ENCODE results near the gene GAS2L2.
A peak's percentile ranks its signal among the peaks of the same experiment; 100 is the strongest.

The GAS2L2 gene

DNA sequence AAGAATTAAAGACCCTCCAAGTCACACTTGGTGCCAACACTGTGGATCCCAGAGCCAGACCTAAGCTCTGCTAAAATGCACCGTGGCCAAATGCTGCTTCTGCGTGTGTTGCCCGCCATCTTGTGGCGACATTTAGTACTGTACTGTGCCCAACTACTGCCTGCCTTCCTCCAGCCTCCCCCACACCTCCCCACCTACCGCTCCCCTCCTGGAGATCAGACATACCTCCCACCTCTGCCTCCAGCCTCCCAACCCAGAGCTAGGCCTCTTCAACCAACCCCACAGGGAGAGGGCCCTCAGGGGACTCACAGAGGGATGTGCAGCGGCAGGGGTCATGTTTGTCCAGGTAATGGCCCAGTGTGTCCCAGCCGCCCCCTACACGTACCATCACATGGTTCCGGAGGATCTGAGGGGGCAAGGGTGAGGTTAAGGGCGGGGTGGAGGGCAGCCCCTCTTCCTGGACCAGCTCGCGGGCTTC lies 5.5 kb downstream of the GAS2L2 start:
- DNase-seq (ENCODE audit: low spot score) = peak; percentile 78

DNA sequence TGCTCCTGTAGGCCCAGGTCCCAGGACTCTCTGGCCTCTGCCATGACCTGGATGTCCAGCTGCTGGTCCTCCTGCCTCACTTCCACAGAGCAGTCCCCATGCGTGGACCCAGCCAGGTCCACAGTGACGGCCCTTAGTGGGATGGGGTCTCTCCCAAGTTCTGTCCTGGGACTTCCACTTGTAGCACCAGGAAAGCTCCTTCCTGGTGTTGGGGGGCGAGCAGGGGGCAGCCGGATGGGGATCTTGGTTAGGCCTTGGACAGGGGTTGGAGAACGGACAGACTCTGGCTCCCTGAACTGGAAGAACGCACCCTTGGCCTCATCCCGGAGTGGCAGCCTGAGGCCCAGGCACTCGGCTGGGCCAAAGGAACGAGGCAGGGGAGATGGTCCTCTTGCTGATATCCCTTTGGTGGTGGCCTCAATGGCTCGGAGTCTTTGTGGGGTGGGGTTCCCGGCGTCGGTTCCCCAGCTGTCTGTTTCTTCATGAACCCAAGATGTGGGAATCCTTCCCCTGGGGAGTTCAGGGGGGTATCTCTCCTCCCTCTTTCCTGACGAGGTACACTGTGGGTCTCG lies 7.2 kb downstream of the GAS2L2 start:
- DNase-seq (ENCODE audit: low spot score) = no peak

DNA sequence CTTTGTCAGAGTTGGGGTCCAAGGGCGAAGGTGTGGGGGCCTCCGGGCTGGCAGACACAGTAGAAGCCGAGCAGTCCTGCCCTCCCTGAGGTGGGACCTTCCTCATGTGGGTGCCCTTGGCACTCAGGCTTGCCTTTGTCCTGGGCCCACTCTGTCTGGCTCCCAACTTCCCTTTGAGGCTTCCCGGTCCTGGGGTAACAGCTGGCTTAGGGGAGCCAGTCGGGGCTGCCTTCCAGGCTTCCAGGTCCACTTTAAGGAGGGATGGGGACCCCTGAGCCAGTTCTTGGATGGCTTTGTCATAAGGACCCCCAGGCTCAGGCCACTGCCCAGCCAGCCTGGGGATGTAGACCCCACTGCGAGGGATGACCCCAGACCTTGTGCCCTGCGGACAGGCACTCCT lies 7.8 kb downstream of the GAS2L2 start:
- no peak for DNase-seq (ENCODE audit: low spot score)

DNA sequence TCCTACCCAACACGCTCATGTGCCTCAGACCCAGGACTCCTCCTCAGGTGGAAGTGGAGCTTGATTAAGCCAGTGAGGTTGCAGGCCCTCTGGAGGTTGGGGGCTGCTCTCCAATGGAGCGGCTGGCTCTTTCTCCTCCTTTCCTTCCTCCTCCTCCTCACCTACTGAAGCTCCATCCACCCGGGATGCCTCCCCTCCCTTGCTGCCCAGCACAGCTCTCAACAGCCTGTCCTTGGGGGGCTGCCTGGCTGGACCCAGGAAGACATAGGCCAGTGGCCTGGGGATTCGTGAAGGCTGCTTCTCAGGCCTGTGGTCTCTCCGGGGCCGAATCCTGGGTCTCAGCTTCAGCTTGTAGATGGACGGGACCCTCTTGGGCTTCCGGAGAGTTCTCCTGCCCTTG lies 8.2 kb downstream of the GAS2L2 start:
- DNase-seq (ENCODE audit: low spot score) = no peak

DNA sequence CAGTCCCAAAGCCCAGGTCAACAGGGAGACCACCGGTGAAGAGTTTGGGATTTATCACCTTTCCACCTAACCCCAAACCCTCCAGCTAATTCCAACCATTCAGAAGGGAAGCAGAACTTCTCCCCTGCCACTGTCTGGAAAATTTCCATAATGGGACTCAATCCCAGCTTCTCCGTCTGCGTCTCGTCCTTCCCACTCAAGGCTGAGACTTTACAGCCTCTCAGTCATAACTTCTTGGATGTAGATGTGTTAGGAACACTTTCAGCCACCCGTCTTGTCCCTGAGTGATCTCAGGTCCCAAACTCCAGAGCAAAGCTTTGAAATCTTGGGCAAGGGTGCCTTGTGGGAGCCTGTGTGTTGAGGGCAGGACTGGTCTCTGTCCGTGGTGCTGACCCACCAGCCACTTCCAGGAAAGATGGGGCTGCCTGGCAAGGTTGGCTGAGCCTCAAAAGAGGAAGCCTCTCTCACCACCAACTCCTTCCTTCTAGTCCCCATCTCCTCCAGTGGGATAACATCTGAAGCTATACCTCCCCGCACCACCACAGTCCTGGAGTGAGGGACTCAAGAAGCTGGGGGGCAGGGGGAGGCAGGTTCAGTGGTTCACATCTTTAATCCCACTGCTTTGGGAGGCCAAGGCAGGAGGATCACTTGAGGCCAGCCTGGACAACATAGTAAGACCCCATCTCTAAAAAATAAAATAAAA lies 9.3 kb downstream of the GAS2L2 start:
- DNase-seq (ENCODE audit: low spot score) = no peak

DNA sequence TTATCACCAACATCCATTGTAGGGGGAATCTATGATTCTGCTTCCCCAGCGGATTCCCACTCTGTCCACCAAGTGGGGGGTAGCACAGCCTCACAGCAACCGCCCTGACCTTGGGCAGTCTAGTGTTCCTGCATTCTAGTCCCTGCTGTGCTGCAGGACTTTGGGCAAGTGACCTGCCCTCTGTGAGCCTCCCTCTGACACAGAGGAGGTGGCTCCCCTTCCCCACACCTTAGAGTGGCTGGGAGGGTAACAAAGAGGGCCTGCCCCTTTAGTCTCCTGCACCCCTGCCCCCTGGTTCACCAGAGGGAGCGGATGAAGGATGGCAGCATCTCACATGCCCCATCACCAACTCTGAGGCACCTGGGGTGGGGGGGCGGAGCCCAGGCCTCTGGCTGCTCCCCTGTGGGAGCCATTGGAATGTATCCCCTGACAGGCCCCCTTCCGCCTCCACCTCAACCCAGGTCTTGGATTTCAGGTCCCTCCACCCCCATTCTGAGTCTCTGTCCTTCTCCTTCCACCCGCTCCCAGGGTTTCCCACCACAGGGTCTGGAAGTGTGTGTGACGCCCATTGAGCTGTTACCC lies 10.1 kb downstream of the GAS2L2 start:
- DNase-seq (ENCODE audit: low spot score) = no peak

DNA sequence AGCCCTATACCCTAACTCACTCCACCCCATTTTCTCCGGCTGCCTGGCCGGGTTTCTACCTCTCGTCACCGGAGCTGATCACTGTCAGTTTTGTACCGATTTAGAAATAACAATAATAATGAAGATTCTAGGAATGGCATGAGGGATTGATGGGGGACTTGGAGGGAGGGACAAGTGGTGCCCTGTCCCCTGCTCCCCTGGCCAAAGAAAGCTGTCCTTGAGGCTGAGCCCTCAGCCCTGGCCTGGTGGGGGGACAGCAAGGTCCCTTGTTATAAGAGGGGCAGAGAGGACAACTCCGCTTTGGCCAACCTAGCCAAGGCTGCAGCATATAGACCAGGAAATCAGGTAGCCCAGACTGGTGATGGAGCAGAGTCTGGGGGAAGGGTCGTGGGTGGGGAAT lies 10.5 kb downstream of the GAS2L2 start:
- no peak for DNase-seq (ENCODE audit: low spot score)

DNA sequence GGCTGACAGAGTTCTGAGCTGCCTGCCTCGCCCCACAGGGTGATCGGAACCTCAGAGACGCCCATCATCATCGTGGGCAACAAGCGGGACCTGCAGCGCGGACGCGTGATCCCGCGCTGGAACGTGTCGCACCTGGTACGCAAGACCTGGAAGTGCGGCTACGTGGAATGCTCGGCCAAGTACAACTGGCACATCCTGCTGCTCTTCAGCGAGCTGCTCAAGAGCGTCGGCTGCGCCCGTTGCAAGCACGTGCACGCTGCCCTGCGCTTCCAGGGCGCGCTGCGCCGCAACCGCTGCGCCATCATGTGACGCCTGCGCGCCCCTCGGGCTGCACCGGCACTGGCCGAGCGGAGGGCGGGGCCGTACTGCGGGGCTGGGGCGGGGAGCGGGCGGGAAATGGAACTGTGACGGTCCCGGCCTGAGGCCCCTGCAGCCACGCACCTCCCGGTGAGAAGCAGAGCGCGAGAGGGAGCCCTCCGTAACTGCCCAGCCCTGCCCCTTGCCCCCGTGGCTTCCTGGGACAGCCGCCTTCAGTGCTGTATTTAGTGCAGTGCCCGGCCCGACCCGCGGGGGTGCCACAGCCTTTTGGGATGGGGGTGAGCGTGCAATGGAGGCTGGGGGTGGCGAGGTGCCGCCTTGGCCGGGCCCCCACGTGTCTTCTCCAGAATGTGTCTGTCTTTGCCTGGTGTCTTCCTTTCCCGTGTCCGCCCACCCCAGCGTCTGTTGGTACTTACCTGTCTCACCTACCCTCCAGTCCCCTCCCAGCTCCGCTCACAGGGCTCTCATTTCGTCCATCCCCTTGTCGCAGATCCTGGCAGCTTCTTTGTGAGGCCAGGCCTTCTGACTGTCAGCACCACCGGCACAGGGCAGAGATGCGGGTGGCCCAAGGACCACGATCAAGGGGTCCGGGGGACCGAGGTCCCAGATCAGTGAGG lies 11.8 kb downstream of the GAS2L2 start:
- no peak for DNase-seq (ENCODE audit: low spot score)

DNA sequence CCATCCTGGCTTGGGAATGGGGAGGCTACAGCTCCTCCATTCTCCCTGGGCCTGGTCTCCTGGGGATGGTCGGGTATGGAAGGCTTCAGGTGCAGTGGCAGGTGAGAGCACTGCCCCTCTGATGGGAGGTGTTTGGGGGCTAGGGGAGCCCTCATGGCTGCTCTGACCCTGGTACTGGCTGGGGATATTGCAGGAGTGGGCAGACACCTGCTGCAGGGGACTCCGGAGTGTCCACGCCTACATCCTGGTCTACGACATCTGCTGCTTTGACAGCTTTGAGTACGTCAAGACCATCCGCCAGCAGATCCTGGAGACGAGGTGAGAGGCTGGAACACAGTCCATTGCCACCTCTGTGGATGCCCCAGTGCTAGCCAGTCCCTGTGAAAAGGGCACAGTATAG lies 12.8 kb downstream of the GAS2L2 start:
- DNase-seq (ENCODE audit: low spot score) = no peak

DNA sequence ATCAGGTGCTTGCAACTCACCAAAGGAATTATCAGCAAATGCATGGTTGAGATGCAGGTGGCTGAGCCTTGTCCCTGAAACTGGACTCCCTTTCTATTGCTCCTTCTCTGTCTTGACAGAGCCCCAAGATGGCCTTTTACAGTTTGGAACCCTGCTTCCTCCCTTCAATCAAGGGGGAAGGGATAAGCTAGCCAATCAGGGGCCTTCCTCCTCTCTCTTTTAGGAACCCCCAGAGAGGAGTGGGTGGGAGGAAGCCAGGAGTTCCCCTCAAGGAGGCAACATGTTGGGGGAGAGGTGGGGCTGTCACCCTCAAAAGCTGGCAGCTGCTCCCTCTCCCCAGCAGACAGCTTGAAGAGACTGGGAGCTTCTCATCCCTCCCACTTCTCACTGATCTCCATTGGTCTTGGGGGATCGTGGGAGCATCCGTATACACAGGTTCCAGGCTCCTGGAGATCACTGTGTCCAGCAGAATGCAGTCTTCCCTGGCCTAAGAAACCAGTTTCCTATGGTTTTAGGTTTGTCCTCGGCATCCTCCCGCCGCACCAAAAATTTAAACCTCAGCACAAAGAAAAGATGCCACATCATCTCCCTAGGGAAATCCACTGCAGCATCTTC lies 14.4 kb downstream of the GAS2L2 start:
- no peak for DNase-seq (ENCODE audit: low spot score)

DNA sequence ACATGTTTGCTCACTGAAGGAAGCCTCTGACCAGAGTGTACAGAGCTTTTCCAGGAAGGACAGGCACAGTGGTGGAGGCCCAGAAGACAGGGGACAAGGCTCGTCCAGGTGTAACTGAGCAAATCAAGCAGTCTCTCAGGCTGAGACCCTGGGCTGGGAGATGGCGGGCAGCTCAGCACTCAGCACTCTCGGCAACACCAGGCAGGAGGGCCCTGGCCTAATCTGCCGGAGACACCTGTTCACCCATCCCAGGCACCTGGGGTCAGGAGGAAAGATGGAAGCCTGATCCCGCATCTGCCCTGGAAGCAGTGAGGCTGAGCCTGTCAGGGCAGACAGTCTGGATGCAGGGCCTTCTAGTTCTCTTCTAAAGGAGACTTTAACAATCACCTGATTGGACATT lies 16.8 kb downstream of the GAS2L2 start:
- no peak for DNase-seq (ENCODE audit: low spot score)

DNA sequence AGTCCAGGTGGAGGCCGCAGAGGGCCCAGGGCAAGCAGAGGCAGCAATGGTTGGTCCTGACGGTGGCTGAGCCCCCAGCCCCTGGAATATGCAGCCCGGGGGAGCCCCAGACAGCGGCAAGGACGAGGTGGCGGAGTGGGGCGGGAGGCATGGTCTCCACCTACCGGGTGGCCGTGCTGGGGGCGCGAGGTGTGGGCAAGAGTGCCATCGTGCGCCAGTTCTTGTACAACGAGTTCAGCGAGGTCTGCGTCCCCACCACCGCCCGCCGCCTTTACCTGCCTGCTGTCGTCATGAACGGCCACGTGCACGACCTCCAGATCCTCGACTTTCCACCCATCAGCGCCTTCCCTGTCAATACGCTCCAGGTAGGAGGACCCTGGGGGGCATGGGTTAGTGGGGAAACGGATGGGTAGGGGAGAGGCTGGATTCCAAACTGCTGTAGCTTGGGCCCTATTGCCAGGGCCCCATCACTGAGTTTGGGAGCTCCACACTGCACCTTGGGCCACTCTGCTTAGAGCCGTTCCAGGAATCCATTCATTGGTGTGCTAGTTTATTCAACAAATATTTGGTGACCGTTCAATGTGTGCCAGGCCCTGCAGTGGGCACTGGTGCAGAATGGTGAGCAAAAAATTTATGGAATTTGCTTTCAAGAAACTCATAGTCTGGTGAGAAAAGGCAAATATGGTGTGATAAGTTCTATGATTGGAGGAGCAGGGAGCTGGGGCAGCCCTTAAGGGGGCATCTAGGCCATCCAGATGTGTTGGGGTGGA lies 17.8 kb downstream of the GAS2L2 start:
- DNase-seq (ENCODE audit: low spot score) = no peak

DNA sequence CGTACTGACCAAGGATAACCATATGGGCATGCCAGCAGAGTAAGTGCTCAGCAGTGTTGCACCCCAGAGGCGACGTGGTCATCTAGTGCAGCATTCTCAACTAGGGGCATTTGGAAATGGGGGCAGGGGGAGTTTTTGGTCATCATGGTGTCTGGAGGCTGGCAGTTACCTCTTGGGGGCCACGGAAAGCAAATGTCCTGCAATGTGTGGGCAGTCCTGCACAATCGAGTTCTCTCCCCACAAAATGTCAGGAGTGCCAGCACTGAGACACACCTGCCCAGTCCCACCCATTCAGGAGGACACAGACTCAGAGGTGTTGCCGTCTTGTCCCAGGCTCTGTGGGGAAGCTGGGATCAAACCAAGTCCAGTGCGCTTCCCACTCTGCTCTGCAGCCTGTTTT lies 18.6 kb downstream of the GAS2L2 start:
- no peak for DNase-seq (ENCODE audit: low spot score)

DNA sequence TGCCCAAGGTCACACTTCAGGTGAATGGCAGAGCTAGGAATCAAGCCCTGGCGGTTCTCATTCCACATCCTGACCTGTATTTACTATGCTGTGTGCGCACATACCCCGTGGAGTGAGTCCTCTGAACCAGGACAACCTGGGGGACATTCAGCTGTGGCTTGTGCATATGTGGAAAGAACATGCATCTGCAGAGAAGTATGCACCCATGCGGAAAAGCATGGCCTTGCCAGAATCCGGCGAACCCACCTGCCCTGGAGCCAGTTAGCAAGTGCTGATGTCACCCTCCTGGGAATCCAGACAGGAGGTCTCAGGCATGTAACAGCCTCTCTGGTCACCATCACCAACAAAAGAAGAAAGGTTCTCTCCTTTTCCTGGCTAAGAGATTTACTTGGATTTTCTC lies 19.7 kb downstream of the GAS2L2 start:
- DNase-seq (ENCODE audit: low spot score) = no peak

DNA sequence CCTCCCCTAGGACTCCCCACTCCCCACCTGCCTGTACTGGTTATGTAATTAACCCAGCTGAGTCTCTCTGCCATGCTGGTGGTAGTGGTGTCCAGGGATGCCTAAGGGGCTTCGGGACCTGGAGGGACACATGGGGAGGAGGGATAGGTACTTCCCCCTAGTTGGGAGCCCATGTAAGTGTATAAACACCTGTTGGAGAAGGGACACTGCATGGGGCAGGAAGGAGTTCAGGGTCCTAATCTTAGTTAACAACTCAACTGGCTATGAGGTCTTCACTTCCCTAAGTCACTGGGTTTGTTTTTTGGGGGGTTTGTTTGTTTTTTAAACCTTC lies 20.3 kb downstream of the GAS2L2 start:
- DNase-seq (ENCODE audit: low spot score) = no peak

DNA sequence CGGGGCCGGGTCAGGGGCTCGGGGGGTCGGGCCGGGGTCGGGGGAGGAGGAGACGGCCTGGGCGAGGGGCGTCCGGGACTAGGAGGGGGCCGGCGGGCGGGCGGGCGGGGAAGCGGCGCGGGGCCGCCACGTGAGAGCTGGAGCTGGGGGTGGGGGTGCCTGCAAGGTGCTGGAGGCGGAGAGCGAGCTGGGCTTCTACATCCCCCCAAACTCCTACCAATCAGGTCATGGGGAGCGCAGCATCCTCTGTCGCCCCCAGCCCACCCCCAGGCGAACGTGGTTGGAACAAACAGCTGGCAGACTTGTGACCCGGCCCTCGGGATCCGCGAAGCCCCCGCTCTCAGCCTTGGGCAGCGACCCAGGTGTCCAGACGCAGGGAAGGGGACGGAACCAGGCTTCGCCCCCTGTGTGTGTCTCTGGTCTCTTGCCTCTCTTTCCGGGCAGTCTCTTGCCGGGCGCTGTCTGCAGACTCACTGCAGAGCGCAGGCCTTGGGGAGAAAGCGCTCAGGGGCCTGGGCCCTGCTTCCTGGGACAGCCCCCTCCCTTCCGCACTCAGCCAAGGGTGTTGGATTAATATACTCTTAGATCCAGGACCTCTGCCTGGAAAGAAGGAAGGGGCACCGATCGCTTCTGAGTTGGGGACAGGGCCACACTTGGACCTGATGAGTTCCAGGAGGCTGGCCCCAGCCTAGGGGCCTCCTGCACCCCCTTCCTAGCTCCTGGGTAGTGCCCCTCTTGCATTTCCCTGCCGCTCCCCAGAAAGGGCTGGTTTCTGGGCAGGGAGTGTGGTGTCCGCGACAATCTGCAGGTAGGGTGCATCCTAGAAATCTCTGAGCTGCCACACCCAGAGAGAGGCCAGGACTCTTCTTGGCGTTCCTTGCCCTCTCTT lies 20.9 kb downstream of the GAS2L2 start:
- DNase-seq (ENCODE audit: low spot score) = no peak

DNA sequence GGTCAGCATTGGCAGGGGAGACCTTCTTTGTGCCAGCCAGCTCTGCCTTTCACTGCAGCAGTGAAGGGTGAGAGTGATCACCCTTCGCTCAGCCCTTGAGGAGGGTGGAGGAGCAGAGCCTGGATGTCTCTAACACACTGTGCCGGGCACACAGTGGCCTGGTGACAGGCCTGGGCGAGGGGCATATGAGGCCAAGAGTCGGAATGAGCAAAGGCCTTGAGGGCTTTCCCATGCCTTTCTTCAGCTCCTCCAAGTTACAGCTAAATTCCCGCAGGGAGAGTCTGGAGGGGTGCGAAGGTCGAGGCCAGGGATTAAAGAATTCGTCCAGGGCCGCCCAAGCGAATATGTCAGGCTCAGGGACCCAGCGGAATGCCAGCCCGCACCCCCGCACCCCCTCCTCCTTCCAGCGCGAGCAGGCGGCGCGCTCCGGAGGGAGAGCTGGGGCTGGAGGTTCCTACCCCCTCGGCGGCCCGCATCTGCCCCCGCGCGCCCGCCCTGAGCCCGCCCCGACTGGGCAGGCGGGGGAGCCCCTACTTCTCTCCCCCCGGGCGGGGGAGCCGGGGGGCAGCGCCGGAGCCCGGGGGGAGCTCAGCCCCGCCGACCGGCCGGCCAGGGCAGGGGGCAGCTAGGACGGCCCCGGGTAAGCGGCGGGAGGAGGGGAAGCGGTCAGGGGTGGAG lies 21.7 kb downstream of the GAS2L2 start, which contains the start of gene RASL10B:
Gene RASL10B, plus strand, starts transcription at position 401 of the 678 bp plus-strand sequence. CDS start 3,546 bp downstream, outside the sequence.
- DNase-seq (ENCODE audit: low spot score) = peak; percentile 54

DNA sequence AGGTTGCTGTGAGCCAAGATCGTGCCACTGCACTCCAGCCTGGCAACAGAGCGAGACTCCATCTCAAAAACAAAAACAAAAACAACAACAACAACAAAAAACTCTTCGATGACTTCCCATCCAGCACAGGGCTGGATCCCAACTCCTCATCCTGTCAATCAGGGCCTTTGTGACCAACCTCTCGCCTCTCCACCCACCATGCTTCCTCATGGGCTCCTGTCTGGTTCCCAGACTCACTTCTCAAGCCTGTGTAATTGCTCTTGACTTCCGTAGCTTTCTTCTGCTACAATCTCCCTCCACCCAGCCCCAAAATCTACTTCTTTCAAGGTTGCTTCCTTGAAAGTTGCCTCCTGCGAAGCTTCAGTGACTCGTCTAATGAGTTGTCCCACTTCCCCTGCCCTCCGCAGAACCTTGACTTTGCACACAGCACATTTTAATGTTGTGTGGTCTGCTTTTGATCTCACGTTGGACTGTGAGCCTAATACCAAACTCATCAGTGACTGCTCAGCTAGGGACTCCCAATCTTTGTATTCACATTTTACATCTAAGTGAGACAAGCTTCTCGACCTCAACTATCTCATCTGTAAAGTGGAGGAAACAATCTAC lies 22.5 kb downstream of the GAS2L2 start:
- no peak for DNase-seq (ENCODE audit: low spot score)

DNA sequence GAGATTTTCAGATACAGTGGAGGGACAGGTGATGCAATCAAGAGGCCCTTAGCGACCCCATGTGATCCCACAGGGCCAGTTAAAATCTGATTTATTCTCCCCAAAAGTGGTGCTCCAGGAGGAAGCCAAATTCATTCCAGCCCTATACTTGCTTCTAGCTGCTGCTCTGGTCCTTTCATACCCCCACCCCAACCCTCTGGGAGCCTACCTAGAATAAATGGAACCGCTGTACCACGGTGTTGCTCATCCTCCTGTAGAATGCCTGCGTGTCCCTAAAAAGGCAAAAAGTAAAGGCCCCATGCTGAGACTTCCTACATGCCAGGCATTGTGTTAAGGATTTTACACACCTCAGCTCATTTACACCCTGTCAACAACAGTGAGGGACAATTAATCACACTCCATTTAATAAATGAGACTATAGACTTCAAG lies 23.6 kb downstream of the GAS2L2 start:
- no peak for DNase-seq (ENCODE audit: low spot score)
